Neural progenitor cell (in vitro differentiated cells): ENCODE results near the gene GCAT. TPM values are rescaled to one million over a fixed set of nuclear protein-coding genes. Genes with fewer than 3 reads are reported as not detected.

Experiments
- DNase-seq: peaks from one replicate; pipeline ENCODE4 v3.0.0-alpha.2; 2016; ENCODE audit warnings: low spot score
- H2AFZ ChIP-seq: fragments of 200-600 bp; sonication (generic); replicated peaks from 2 replicates; pipeline ENCODE4 v1.6.1; 2016; ENCODE audit warnings: antibody characterized with exemption
- H3F3A ChIP-seq: fragments of 200-600 bp; sonication (generic); 2 replicates; pipeline ENCODE4 v1.6.1; 2016; ENCODE audit warnings: antibody characterized with exemption, low read depth
- H3K27ac ChIP-seq: fragments of 200-600 bp; sonication (generic); 2 replicates; pipeline ENCODE4 v1.5.1; 2016; ENCODE audit warnings: mild to moderate bottlenecking
- H3K27me3 ChIP-seq: fragments of 200-600 bp; sonication (generic); 2 replicates; pipeline ENCODE4 v1.6.1; 2016; ENCODE audit warnings: mild to moderate bottlenecking, moderate library complexity
- H3K36me3 ChIP-seq: fragments of 200-600 bp; sonication (generic); 2 replicates; pipeline ENCODE4 v1.5.1; 2016
- H3K4me1 ChIP-seq: fragments of 200-600 bp; sonication (generic); 2 replicates; pipeline ENCODE4 v1.6.1; 2016; ENCODE audit warnings: mixed run types
- H3K4me2 ChIP-seq: fragments of 200-600 bp; sonication (generic); 2 replicates; pipeline ENCODE4 v1.6.1; 2016
- H3K4me3 ChIP-seq: fragments of 200-600 bp; sonication (generic); 2 replicates; pipeline ENCODE4 v1.5.1; 2016
- H3K79me2 ChIP-seq: fragments of 200-600 bp; sonication (generic); 2 replicates; pipeline ENCODE4 v1.6.1; 2016; ENCODE audit warnings: low read depth
- H3K9ac ChIP-seq: fragments of 200-600 bp; sonication (generic); 2 replicates; pipeline ENCODE4 v1.6.1; 2016
- H3K9me3 ChIP-seq: fragments of 200-600 bp; sonication (generic); 2 replicates; pipeline ENCODE4 v1.5.1; 2016; ENCODE audit warnings: low read depth
- H4K20me1 ChIP-seq: fragments of 200-600 bp; sonication (generic); 2 replicates; pipeline ENCODE4 v1.6.1; 2016; ENCODE audit warnings: low read depth
- H3K27ac Mint-ChIP-seq: 3 replicates; pipeline ENCODE4 v1.8.0; 2021; ENCODE audit warnings: mixed read lengths
- H3K27me3 Mint-ChIP-seq: 2 replicates; pipeline ENCODE4 v1.8.0; 2022; ENCODE audit warnings: low read depth, mild to moderate bottlenecking, inconsistent platforms, moderate library complexity, mixed read lengths; ENCODE audit not compliant: insufficient read depth
- H3K36me3 Mint-ChIP-seq: 3 replicates; pipeline ENCODE4 v1.8.0; 2021; ENCODE audit warnings: mixed read lengths
- H3K4me1 Mint-ChIP-seq: 3 replicates; pipeline ENCODE4 v1.8.0; 2021; ENCODE audit warnings: mixed read lengths
- H3K4me3 Mint-ChIP-seq: 3 replicates; pipeline ENCODE4 v1.8.0; 2021; ENCODE audit warnings: mild to moderate bottlenecking, moderate library complexity, mixed read lengths
- H3K9me3 Mint-ChIP-seq: 3 replicates; pipeline ENCODE4 v1.8.0; 2020; ENCODE audit warnings: mixed read lengths
- EZH2 ChIP-seq: fragments of 200-600 bp; sonication (generic); IDR thresholded peaks from 2 replicates; pipeline ENCODE4 v1.6.1; 2017; ENCODE audit warnings: antibody characterized with exemption, mild to moderate bottlenecking, moderate library complexity
- EZH2phosphoT487 ChIP-seq: fragments of 200-600 bp; sonication (generic); IDR thresholded peaks from 2 replicates; pipeline ENCODE4 v1.6.1; 2017; ENCODE audit warnings: antibody characterized with exemption
- total RNA-seq: library from RNA; depleted of rRNA; stranded (reverse); fragments of >200 nt; gene quantifications from 2 replicates; pipeline ENCODE4 v1.2.3, GENCODE V29; 2015; ENCODE audit warnings: low replicate concordance
- TF ChIP-seq, protein P1 (sequence below): fragments of 200-600 bp; sonication (generic); IDR thresholded peaks from 2 replicates; pipeline ENCODE4 v1.5.1; 2017; ENCODE audit warnings: antibody characterized with exemption, mild to moderate bottlenecking

Gene GCAT
- total RNA-seq, 1 donor from 2014 or later = 21.2 TPM

- H3K36me3 ChIP-seq = no peaks in the 10 kb centered on the region
- Mint-ChIP-seq H3K27me3 (peaks cover 23% of the 10 kb centered on the region), H3K4me3 (peak overlapping the region; percentile 88), H3K4me1 (peaks cover 36% of the 10 kb centered on the region), H3K9me3 (peaks cover 3% of the 10 kb centered on the region), H3K36me3 (no peaks in the 10 kb centered on the region), H3K27ac (no peak overlapping the region)
- DNase-seq = no peak
- H3K79me2 ChIP-seq = peaks cover 18% of the 10 kb centered on the region
- H3K27me3 ChIP-seq = peaks cover 44% of the 10 kb centered on the region
- peak overlapping the region; percentile 81 for H3K4me3 ChIP-seq
- no peak for TF ChIP-seq EZH2
- TF ChIP-seq, protein P1, sequence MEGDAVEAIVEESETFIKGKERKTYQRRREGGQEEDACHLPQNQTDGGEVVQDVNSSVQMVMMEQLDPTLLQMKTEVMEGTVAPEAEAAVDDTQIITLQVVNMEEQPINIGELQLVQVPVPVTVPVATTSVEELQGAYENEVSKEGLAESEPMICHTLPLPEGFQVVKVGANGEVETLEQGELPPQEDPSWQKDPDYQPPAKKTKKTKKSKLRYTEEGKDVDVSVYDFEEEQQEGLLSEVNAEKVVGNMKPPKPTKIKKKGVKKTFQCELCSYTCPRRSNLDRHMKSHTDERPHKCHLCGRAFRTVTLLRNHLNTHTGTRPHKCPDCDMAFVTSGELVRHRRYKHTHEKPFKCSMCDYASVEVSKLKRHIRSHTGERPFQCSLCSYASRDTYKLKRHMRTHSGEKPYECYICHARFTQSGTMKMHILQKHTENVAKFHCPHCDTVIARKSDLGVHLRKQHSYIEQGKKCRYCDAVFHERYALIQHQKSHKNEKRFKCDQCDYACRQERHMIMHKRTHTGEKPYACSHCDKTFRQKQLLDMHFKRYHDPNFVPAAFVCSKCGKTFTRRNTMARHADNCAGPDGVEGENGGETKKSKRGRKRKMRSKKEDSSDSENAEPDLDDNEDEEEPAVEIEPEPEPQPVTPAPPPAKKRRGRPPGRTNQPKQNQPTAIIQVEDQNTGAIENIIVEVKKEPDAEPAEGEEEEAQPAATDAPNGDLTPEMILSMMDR = peak; percentile 33
- TF ChIP-seq EZH2phosphoT487 = no peak
- peaks cover 16% of the 10 kb centered on the region for H4K20me1 ChIP-seq
- peak overlapping the region; percentile 91 for H2AFZ ChIP-seq
- H3K9ac ChIP-seq = no peak overlapping the region
- peaks cover 39% of the 10 kb centered on the region for H3F3A ChIP-seq
- no peak overlapping the region for H3K27ac ChIP-seq
- peak overlapping the region; percentile 99 for H3K4me2 ChIP-seq
- H3K9me3 ChIP-seq = no peaks in the 10 kb centered on the region
- H3K4me1 ChIP-seq = peaks cover 26% of the 10 kb centered on the region
Observed at GRCh38 chr22:37801946-37802309, 5.8 kb upstream of the GCAT start.

DNA sequence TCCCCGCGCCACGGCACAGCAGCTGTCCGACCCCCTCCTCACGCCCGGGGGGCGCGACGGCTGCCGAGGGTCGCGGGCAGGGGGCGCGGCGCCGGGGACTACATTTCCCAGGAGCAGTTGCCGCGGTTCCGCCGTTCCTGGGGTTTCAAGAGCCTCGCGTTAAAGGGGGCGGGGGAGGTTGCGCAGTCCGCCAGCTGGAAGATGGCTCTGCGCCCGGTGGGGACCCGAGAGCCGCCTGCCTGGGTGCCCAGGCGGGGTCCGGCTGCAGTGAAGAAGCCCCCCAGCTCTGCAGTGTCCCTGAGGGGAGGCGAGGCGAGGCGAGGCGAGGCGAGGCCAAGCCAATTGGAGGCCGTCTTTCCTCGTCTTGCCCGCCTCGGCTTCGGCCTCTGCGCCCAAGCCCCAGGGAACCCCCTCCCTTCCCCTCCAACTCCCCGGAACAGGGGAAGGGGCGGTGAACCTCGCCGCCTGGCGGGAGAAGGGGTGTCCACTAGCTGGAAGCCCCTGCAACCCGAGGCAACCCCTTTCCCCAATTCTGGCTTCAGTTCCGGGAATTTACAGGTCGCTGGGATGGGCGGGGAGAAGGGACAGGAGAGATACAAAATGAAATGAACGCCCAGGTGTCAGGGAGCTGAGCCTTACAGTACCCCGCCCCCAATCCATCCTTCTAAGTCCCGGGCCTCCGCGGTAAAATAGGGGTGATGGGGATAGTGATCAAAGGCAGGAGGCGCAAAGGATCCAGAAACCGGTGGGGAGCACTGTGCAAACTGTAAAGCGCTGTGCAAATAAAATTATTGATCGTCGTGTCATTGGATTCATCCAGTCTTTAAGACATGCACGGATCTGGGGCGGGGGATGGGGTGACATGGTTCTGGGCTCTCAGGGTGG lies 5.2 kb upstream of the GCAT start:
- DNase-seq = peak; percentile 90
- H3K4me3 Mint-ChIP-seq = peak overlapping the region; percentile 88
- TF ChIP-seq, protein P1 = peak; percentile 11
- TF ChIP-seq EZH2 (no peak), EZH2phosphoT487 (no peak)
- peaks cover 26% of the 10 kb centered on the region for H3K4me1 ChIP-seq
- no peaks in the 10 kb centered on the region for H3K36me3 Mint-ChIP-seq
- H3K9ac ChIP-seq = no peak overlapping the region
- no peaks in the 10 kb centered on the region for H3K9me3 ChIP-seq
- peaks cover 3% of the 10 kb centered on the region for H3K9me3 Mint-ChIP-seq
- H3K27me3 Mint-ChIP-seq = peaks cover 23% of the 10 kb centered on the region
- peak overlapping the region; percentile 81 for H3K4me3 ChIP-seq
- H3K4me2 ChIP-seq = peak overlapping the region; percentile 99
- no peak overlapping the region for H3K27ac ChIP-seq
- no peaks in the 10 kb centered on the region for H3K36me3 ChIP-seq
- H4K20me1 ChIP-seq = peaks cover 21% of the 10 kb centered on the region
- peak overlapping the region; percentile 91 for H2AFZ ChIP-seq
- peaks cover 44% of the 10 kb centered on the region for H3F3A ChIP-seq
- H3K27ac Mint-ChIP-seq = peak overlapping the region; percentile 83
- peaks cover 24% of the 10 kb centered on the region for H3K79me2 ChIP-seq
- peaks cover 44% of the 10 kb centered on the region for H3K27me3 ChIP-seq
- H3K4me1 Mint-ChIP-seq = peaks cover 36% of the 10 kb centered on the region

GRCh38 chr22:37803195-37803638 lies 4.5 kb upstream of the GCAT start:
- H3K27ac Mint-ChIP-seq = peak overlapping the region; percentile 83
- Histone ChIP-seq H2AFZ (peak overlapping the region; percentile 61), H3K79me2 (peaks cover 27% of the 10 kb centered on the region), H3K4me1 (peaks cover 28% of the 10 kb centered on the region), H3K27me3 (peaks cover 47% of the 10 kb centered on the region), H3K4me3 (peak overlapping the region; percentile 81), H4K20me1 (peaks cover 26% of the 10 kb centered on the region), H3K4me2 (peak overlapping the region; percentile 99), H3K36me3 (no peaks in the 10 kb centered on the region), H3K9me3 (no peaks in the 10 kb centered on the region), H3K27ac (no peak overlapping the region), H3F3A (peaks cover 48% of the 10 kb centered on the region), H3K9ac (no peak overlapping the region)
- peak overlapping the region; percentile 88 for H3K4me3 Mint-ChIP-seq
- TF ChIP-seq EZH2phosphoT487 (no peak), EZH2 (no peak)
- TF ChIP-seq, protein P1 = no peak
- H3K27me3 Mint-ChIP-seq = peaks cover 23% of the 10 kb centered on the region
- DNase-seq = peak; percentile 72
- peaks cover 33% of the 10 kb centered on the region for H3K4me1 Mint-ChIP-seq
- peaks cover 3% of the 10 kb centered on the region for H3K9me3 Mint-ChIP-seq
- no peaks in the 10 kb centered on the region for H3K36me3 Mint-ChIP-seq
